GM21447 (cell line): ENCODE data around the gene EPHA5.
"Not testable (repeated sequence)": the region's sequence is repeated elsewhere in the genome, so short reads cannot be mapped to it uniquely, and the experiment has no call there.

Experiments
- ATAC-seq: cut with Tn5 transposase; IDR thresholded peaks from one replicate; pipeline ENCODE4 v1.9.1; 2021; ENCODE audit not compliant: unreplicated experiment

EPHA5 gene

GRCh38 chr4:65386927-65387326 lies 283.4 kb downstream of the EPHA5 start:
- no peak for ATAC-seq

DNA sequence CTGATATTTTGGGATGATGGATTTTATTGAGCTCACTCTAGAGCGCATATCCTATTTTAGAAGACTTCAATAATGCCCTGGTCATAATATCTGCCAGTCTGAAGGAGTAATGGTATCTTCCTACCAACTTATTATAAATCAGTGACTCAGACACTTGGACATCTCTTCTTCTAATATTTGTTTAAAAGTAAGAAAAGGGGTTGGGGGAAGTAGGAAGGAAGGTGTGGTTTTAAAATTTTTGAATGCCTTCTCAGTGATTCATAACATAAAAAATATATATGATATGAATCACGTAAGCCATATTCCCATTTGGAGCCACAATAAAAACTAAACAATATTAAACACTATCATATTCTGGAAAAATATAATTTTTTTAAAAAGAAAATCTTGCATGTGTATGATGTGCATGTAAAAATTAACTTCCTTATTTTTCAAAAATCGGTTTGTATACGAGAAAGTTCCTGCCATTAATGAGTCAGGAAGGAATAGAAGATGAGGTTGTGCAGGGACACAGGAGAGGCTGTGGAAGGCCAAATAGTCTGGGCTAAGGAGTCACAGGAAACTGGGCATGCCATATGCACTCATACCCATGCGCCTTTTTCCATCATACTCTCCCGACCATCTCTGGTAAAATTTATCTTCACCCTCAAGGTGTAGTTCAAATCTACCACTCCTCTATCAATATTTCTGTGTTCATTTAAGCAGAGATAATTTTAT lies 286.5 kb downstream of the EPHA5 start:
- no peak for ATAC-seq

- no peak for ATAC-seq
Observed at GRCh38 chr4:65381648-65382047, 288.6 kb downstream of the EPHA5 start.

DNA sequence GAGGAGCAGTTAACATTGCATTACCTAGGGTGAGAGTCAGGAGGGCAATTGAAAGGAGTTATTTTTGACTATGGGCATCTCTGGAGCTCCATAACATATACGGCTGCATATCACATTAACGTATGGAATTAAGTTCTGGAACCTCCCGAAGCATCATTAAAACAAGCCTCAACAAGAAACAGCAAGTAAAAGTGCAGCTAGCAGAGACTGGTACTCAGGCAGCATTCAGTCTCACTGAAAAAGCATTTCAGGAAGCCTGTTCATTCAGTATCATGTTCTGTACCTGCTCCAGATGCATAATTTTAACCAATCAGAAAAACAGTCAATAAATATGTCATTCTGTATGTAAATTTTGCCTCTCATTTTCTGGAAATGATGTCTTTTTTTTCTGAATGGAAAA lies 299.6 kb downstream of the EPHA5 start:
- no peak for ATAC-seq

DNA sequence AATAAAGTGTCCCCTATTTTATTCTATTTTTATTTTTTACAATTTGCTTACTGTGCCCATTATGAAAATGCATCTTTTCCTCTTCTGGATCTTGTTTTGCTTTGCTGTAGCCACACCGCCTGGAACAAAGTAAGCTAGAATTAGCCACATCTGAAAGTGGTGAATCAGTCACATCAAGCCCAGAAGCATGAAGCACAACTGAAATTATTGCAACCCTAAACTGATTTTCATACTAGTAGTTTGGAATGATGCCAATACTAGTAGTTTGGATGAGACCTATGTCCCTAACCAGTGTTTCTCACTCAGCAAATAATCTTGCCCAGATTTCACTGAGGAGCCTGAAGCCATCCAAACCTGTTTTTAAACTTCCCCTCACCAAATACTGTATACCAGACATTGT lies 303.0 kb downstream of the EPHA5 start:
- ATAC-seq: no peak

GRCh38 chr4:65358914-65359313 lies 311.4 kb downstream of the EPHA5 start:
- no peak for ATAC-seq

DNA sequence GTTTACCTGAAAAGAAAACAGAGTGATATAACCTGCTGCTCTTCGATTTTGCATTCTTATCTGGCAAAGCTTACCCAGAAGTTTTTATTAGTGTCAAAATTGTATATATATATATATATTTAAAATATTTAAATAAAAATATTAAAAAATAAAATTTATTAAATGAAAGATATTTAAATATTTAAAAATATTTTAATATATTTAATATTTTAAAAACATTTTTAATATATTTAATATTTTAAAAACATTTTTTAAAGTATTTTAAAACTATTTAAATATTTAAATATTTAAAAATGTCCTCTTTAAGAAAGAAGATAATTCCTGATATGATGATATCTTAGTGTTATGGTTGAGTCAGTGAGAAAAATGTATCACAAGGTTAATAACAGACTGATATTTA lies 317.2 kb downstream of the EPHA5 start:
- ATAC-seq: no peak

- no peak for ATAC-seq
Observed at GRCh38 chr4:65344278-65344825, 325.9 kb downstream of the EPHA5 start.

GRCh38 chr4:65343342-65343741 lies 326.9 kb downstream of the EPHA5 start:
- no peak for ATAC-seq

- no peak for ATAC-seq
Observed at GRCh38 chr4:65341557-65341956, 328.7 kb downstream of the EPHA5 start.

DNA sequence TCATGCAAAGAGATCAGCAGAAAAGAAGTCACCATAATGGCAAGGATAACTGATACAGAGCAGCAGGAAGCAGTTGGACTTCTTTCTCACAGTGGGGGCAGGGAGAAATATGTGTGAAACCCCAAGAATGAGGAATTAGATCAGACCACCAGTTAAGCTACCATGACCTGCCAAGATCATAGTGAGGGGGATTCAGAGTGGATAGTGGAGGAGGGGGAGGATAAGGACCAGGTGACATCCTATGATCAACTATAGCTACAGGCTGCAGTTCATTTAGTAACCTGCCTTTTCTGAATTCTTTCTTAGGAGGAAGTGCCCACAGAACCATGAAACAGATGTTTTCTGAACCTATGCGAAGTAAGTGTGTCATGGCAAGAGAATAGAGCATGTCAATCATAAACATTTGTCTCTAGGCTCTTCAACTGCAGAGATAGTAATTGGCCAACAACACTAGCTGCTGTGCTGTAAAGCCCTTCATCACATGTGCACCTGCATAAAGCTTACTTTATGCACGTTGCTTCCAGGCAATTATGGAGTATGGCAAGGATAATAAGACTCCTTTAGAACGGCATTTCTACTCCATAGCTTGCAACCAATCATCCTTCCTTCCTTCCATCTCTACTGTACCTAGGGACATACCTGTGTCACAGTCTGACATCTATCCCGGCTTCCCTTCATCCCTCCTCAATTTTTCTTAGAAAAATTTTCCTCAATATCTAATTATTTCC lies 329.7 kb downstream of the EPHA5 start:
- no peak for ATAC-seq

DNA sequence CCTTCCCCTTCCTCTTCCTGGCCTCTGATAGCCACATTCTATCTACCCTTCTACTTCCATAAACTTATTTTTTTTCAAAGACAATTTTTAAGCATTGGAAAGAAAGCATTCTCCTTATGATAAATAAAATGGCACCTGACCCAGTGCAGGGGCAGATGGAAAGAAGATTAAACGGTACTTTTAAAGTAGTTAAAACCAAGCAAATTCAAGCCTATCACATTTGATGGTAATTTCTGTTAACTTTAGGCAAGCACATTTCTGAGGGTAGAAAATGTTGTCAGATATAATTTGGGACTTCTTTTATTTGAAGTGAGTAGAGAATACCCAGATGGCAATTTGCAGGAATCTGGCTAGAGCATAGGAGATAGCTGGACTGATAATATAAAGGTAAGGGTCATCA lies 332.9 kb downstream of the EPHA5 start:
- ATAC-seq: no peak

GRCh38 chr4:65336465-65336864 lies 333.8 kb downstream of the EPHA5 start:
- no peak for ATAC-seq

DNA sequence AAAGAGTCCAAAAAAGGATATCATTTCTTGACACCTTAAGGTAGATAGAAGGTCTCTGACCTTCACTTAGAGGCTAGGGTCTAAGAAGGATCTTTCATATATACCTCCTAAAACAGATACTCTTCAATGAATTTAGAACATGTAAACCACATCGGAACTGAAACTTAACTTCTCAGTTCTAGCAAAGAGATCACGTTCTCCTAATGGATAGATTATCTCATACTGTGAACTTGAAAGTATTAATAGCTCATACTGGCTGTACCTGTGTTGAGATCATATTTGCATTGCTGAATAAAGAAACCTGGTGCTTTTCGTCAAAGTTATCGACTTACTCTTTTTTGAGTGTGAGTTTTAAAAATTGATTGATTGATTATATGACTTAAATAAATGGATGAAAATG lies 353.8 kb downstream of the EPHA5 start:
- no peak for ATAC-seq

- no peak for ATAC-seq
Observed at GRCh38 chr4:65311120-65311519, 359.2 kb downstream of the EPHA5 start.

GRCh38 chr4:65310586-65310985 lies 359.7 kb downstream of the EPHA5 start:
- no peak for ATAC-seq

DNA sequence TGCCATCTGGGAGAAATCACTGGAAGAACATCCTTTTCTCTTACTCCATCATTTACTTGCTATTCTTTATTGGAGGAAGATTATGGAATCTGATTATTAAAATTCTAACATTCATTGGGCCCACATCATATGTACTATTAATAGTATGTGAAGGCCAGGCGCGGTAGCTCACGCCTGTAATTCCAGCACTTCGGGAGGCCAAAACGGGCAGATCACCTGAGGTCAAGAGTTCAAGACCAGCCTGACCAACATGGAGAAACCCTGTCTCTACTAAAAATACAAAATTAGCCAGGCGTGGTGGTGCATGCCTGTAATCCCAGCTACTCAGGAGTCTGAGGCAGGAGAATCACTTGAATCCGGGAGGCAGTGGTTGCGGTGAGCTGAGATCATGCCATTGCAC lies 361.7 kb downstream of the EPHA5 start:
- ATAC-seq: not testable (repeated sequence)

DNA sequence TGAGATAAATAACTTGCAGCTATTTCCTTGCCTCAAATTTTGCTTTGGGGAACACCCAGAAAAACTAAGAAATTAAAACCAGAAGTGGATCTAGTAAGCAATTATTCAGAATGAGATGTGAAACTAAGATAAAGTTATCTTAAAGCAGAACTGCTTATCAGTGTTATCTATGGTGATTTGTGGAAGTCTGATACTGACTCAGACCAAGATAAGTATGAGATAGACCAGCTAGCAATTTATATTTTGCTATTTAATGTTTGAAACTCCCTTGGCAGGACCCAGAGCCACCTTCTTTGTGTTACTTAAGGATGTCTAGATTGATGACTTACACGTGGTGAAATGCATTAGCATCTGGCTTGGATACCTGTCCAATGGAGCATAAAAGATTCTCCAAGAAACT lies 368.1 kb downstream of the EPHA5 start:
- no peak for ATAC-seq

GRCh38 chr4:65296246-65296645 lies 374.0 kb downstream of the EPHA5 start:
- no peak for ATAC-seq

DNA sequence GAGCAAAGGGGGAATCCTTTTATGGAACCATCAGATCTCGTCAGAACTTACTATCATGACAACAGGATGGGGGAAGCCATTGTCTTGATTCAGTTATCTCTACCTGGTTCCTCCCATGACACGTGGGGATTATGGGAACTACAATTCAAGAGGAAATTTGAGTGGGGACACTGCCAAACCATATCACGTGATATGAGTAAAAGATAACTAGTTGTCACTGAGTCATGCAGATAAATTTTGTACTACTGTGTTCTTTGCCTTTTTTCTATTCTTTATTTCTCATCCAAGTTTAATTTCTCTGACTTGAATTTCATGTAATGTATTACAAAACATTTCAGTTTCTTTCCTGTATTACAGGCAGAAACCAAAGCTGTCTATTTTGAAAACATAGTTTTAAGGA lies 383.2 kb downstream of the EPHA5 start:
- no peak for ATAC-seq
